ENCODE data around the gene RC3H2.

- TF ChIP-seq CTCF (IDR thresholded peaks at IDR 0.05) (no peak), POLR2A (IDR thresholded peaks at IDR 0.05) (no peak)
These were observed 13.2 kb upstream of the RC3H2 start for GRCh38 chr9:122918310-122918709.

Measured in Peyer's patch (tissue), 4 donors.